Measurements from ENCODE around the gene SNX22.
A peak's percentile ranks its signal among the peaks of the same experiment; 100 is the strongest.

Gene SNX22

GRCh38 chr15:64156652-64157331, 5.3 kb downstream of the SNX22 start:
- no peak for DNase-seq (ENCODE audit: low read depth in 2 of 2)

- no peak for DNase-seq (ENCODE audit: low read depth in 2 of 2)
Measured at GRCh38 chr15:64157599-64158125, 6.1 kb downstream of the SNX22 start.

GRCh38 chr15:64158363-64159134, 7.0 kb downstream of the SNX22 start:
- no peak for DNase-seq (ENCODE audit: low read depth in 2 of 2)

- no peak for DNase-seq (ENCODE audit: low read depth in 2 of 2)
Measured at GRCh38 chr15:64161688-64162477, 10.4 kb downstream of the SNX22 start.

- DNase-seq (ENCODE audit: low read depth in 2 of 2): peak in 1 of 2 donors; percentile 19
Measured at GRCh38 chr15:64162478-64162868, 10.9 kb downstream of the SNX22 start.

- peak; percentile 94 to 97 for DNase-seq (ENCODE audit: low read depth in 2 of 2)
Measured at GRCh38 chr15:64162869-64163658, 11.5 kb downstream of the SNX22 start, which contains the start of gene PPIB. TSS of gene PPIB (minus strand) at chr15:64163022. CDS start at chr15:64162986, 36 bp downstream.

GRCh38 chr15:64163659-64164362, 12.3 kb downstream of the SNX22 start:
- DNase-seq (ENCODE audit: low read depth in 2 of 2): no peak

- DNase-seq (ENCODE audit: low read depth in 2 of 2): no peak
Measured at GRCh38 chr15:64164436-64164835, 12.9 kb downstream of the SNX22 start.

GRCh38 chr15:64166102-64166890, 14.8 kb downstream of the SNX22 start:
- DNase-seq (ENCODE audit: low read depth in 2 of 2): no peak

- DNase-seq (ENCODE audit: low read depth in 2 of 2): no peak
Measured at GRCh38 chr15:64180235-64180824, 28.8 kb downstream of the SNX22 start.

- no peak for DNase-seq (ENCODE audit: low read depth in 2 of 2)
Measured at GRCh38 chr15:64182859-64183370, 31.4 kb downstream of the SNX22 start.

GRCh38 chr15:64185146-64185911, 33.8 kb downstream of the SNX22 start:
- no peak for DNase-seq (ENCODE audit: low read depth in 2 of 2)

- no peak for DNase-seq (ENCODE audit: low read depth in 2 of 2)
Measured at GRCh38 chr15:64187396-64188191, 36.1 kb downstream of the SNX22 start.

- no peak for DNase-seq (ENCODE audit: low read depth in 2 of 2)
Measured at GRCh38 chr15:64191971-64192830, 40.7 kb downstream of the SNX22 start.

GRCh38 chr15:64193971-64194370, 42.4 kb downstream of the SNX22 start:
- DNase-seq (ENCODE audit: low read depth in 2 of 2): no peak

GRCh38 chr15:64197425-64197824, 45.9 kb downstream of the SNX22 start:
- DNase-seq (ENCODE audit: low read depth in 2 of 2): no peak

GRCh38 chr15:64205202-64205601, 53.7 kb downstream of the SNX22 start:
- no peak for DNase-seq (ENCODE audit: low read depth in 2 of 2)
